Measurements from ENCODE around the gene NHSL2. TPM values are rescaled to one million over a fixed set of nuclear protein-coding genes. Genes with fewer than 3 reads are reported as not detected.

NHSL2 gene
- total RNA-seq, 2 donors from 2014 or later = 1.6 to 2.9 TPM

- ATAC-seq (no peak), DNase-seq (no peak)
- Histone ChIP-seq H3K36me3 (replicated peaks in 1 of 2; ENCODE audit: insufficient read depth in 1 of 2, low read depth in 2 of 2) (no peaks in the 10 kb centered on the region), H3K27ac (no peak overlapping the region), H3K9me3 (no peaks in the 10 kb centered on the region), H3K27me3 (no peaks in the 10 kb centered on the region), H3K4me3 (no peak overlapping the region), H3K4me1 (no peaks in the 10 kb centered on the region)
- intact Hi-C loops (cut with DNase I) = no loop called here
- TF ChIP-seq POLR2A (IDR thresholded peaks at IDR 0.05) (no peak), CTCF (IDR thresholded peaks at IDR 0.05) (no peak)
- 68 to 75% methylated on average over 8 to 10 of the region's 11 CpGs for WGBS, 2 donors
Measured at GRCh38 chrX:72110876-72111708, 200.4 kb downstream of the NHSL2 start.

- Histone ChIP-seq H3K4me1 (no peaks in the 10 kb centered on the region), H3K4me3 (no peak overlapping the region), H3K27ac (no peak overlapping the region), H3K36me3 (replicated peaks in 1 of 2; ENCODE audit: insufficient read depth in 1 of 2, low read depth in 2 of 2) (no peaks in the 10 kb centered on the region), H3K27me3 (no peaks in the 10 kb centered on the region), H3K9me3 (no peaks in the 10 kb centered on the region)
- intact Hi-C loops (cut with DNase I) = no loop called here
- DNase-seq = no peak
- TF ChIP-seq CTCF (IDR thresholded peaks at IDR 0.05) = no peak
- TF ChIP-seq POLR2A (IDR thresholded peaks at IDR 0.05) = no peak
- WGBS, 2 donors = 85 to 88% methylated on average over 4 to 5 of the region's 6 CpGs
- ATAC-seq = no peak
Measured at GRCh38 chrX:72113461-72113860, 202.8 kb downstream of the NHSL2 start.

GRCh38 chrX:72114306-72114705, 203.7 kb downstream of the NHSL2 start:
- DNase-seq (no peak), ATAC-seq (no peak)
- TF ChIP-seq CTCF (IDR thresholded peaks at IDR 0.05) = no peak
- TF ChIP-seq POLR2A (IDR thresholded peaks at IDR 0.05) = no peak
- H3K27ac ChIP-seq = no peak overlapping the region
- H3K4me3 ChIP-seq = no peak overlapping the region
- intact Hi-C loops (cut with DNase I) = no loop called here
- no peaks in the 10 kb centered on the region for H3K4me1 ChIP-seq
- no peaks in the 10 kb centered on the region for H3K36me3 ChIP-seq (replicated peaks in 1 of 2; ENCODE audit: insufficient read depth in 1 of 2, low read depth in 2 of 2)
- H3K9me3 ChIP-seq = no peaks in the 10 kb centered on the region
- 48 to 77% methylated on average over 2 to 6 of the region's 6 CpGs for WGBS, 2 donors
- no peaks in the 10 kb centered on the region for H3K27me3 ChIP-seq

- H3K36me3 ChIP-seq (replicated peaks in 1 of 2; ENCODE audit: insufficient read depth in 1 of 2, low read depth in 2 of 2) = no peaks in the 10 kb centered on the region
- ATAC-seq (no peak), DNase-seq (no peak)
- no peak overlapping the region for H3K4me3 ChIP-seq
- H3K27ac ChIP-seq = no peak overlapping the region
- intact Hi-C loops (cut with DNase I) = no loop called here
- TF ChIP-seq POLR2A (IDR thresholded peaks at IDR 0.05) = no peak
- no peak for TF ChIP-seq CTCF (IDR thresholded peaks at IDR 0.05)
- 69 to 70% methylated on average over 4 of the region's 4 CpGs for WGBS, 2 donors
- no peaks in the 10 kb centered on the region for H3K4me1 ChIP-seq
- no peaks in the 10 kb centered on the region for H3K9me3 ChIP-seq
- no peaks in the 10 kb centered on the region for H3K27me3 ChIP-seq
Measured at GRCh38 chrX:72114807-72115206, 204.2 kb downstream of the NHSL2 start.

- ATAC-seq (no peak), DNase-seq (no peak)
- no peaks in the 10 kb centered on the region for H3K4me1 ChIP-seq
- H3K27me3 ChIP-seq = no peaks in the 10 kb centered on the region
- H3K9me3 ChIP-seq = no peaks in the 10 kb centered on the region
- intact Hi-C loops (cut with DNase I) = no loop called here
- WGBS, 2 donors = 27 to 34% methylated on average over 3 to 4 of the region's 7 CpGs
- TF ChIP-seq POLR2A (IDR thresholded peaks at IDR 0.05) = no peak
- no peak for TF ChIP-seq CTCF (IDR thresholded peaks at IDR 0.05)
- H3K27ac ChIP-seq = no peak overlapping the region
- no peak overlapping the region for H3K4me3 ChIP-seq
- no peaks in the 10 kb centered on the region for H3K36me3 ChIP-seq (replicated peaks in 1 of 2; ENCODE audit: insufficient read depth in 1 of 2, low read depth in 2 of 2)
Measured at GRCh38 chrX:72115380-72115779, 204.7 kb downstream of the NHSL2 start.

Data from body of pancreas (tissue), 4 donors.